ENCODE data around the gene PDSS2. TPM values are rescaled to one million over a fixed set of nuclear protein-coding genes. Genes with fewer than 3 reads are reported as not detected.

Gene PDSS2
- total RNA-seq, 4 donors from 2014 or later: 2.3 to 16.9 (median 10.7) TPM

DNA sequence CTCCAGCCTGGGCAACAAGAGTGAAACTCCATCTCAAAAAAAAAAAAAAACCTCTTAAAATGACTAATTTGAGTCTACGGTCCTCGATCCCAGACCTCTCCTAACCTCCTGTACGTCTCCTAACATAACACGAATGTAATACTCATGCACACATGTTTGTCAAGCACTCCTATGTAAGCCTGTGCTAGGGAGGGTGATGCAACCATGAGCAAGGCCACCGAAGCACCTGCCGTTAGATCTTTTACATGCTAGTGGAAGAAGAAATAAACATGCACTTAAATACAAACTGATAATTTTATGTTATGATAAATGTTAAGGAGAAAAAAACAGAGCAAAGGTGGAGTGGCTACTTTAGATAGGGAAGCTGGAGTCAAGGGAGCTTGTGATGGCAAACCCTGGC is 271.7 kb downstream of the PDSS2 start:
- intact Hi-C loops (cut with DNase I; ENCODE audit: low total_unique reads): no loop called here
- no peak for DNase-seq
- Histone ChIP-seq H3K4me1 (no peaks in the 10 kb centered on the region), H3K4me3 (no peak overlapping the region), H3K9me3 (no peaks in the 10 kb centered on the region), H3K27ac (no peak overlapping the region), H3K36me3 (no peaks in the 10 kb centered on the region), H3K27me3 (no peaks in the 10 kb centered on the region)
- TF ChIP-seq, protein P1, sequence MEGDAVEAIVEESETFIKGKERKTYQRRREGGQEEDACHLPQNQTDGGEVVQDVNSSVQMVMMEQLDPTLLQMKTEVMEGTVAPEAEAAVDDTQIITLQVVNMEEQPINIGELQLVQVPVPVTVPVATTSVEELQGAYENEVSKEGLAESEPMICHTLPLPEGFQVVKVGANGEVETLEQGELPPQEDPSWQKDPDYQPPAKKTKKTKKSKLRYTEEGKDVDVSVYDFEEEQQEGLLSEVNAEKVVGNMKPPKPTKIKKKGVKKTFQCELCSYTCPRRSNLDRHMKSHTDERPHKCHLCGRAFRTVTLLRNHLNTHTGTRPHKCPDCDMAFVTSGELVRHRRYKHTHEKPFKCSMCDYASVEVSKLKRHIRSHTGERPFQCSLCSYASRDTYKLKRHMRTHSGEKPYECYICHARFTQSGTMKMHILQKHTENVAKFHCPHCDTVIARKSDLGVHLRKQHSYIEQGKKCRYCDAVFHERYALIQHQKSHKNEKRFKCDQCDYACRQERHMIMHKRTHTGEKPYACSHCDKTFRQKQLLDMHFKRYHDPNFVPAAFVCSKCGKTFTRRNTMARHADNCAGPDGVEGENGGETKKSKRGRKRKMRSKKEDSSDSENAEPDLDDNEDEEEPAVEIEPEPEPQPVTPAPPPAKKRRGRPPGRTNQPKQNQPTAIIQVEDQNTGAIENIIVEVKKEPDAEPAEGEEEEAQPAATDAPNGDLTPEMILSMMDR (IDR thresholded peaks at IDR 0.05): no peak
- TF ChIP-seq POLR2A (IDR thresholded peaks at IDR 0.05): no peak

DNA sequence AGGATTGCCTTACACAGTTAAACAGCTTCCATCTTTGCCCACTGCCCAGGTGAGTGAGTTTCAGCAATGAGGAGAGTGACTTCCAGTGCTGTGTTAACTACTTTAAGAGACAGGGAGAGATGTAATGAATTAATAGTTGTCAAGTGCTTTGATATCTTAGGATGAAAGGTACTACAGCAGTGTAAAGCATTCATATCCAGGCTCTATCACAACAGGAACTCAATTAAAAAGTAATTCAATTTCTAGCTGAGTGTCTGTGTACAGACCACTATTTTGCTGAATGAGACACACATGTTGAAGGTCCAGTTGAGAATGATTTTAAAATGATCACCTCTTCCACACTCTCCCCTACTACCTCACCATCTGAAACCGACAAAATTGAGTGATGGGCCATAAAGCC is 273.3 kb downstream of the PDSS2 start:
- no peak for TF ChIP-seq POLR2A (IDR thresholded peaks at IDR 0.05)
- TF ChIP-seq, protein P1 (IDR thresholded peaks at IDR 0.05): no peak
- Histone ChIP-seq H3K4me1 (no peaks in the 10 kb centered on the region), H3K36me3 (no peaks in the 10 kb centered on the region), H3K27ac (no peak overlapping the region), H3K4me3 (no peak overlapping the region), H3K27me3 (no peaks in the 10 kb centered on the region), H3K9me3 (no peaks in the 10 kb centered on the region)
- DNase-seq: no peak
- intact Hi-C loops (cut with DNase I; ENCODE audit: low total_unique reads): no loop called here

GRCh38 chr6:107185391-107185970 is 273.9 kb downstream of the PDSS2 start:
- H3K36me3 ChIP-seq: no peaks in the 10 kb centered on the region
- TF ChIP-seq, protein P1 (IDR thresholded peaks at IDR 0.05): no peak
- no peak for TF ChIP-seq POLR2A (IDR thresholded peaks at IDR 0.05)
- no peak overlapping the region for H3K4me3 ChIP-seq
- H3K4me1 ChIP-seq: no peaks in the 10 kb centered on the region
- no peaks in the 10 kb centered on the region for H3K27me3 ChIP-seq
- intact Hi-C loops (cut with DNase I; ENCODE audit: low total_unique reads): no loop called here
- no peaks in the 10 kb centered on the region for H3K9me3 ChIP-seq
- H3K27ac ChIP-seq: no peak overlapping the region
- DNase-seq: no peak

DNA sequence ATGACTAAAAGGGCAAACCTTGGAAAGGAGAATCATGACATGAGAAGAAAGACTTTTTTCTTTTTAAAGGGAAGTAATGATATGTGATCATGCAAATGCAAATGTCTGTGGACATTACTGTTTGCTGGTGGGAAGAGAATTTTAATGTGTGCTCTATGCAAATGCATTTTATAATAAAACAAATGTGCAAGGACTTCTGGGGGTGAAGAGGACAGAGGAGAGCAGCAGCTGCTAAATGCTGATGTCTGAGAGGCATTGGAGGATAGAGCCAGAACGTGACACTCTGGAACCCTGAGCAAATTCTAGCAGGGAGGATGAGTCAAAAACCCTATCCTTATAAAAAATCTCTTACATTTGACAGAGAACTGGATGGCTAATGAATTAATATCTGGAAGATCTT is 274.9 kb downstream of the PDSS2 start:
- no peaks in the 10 kb centered on the region for H3K36me3 ChIP-seq
- intact Hi-C loops (cut with DNase I; ENCODE audit: low total_unique reads): no loop called here
- no peaks in the 10 kb centered on the region for H3K27me3 ChIP-seq
- no peak for DNase-seq
- H3K9me3 ChIP-seq: no peaks in the 10 kb centered on the region
- no peak overlapping the region for H3K4me3 ChIP-seq
- H3K4me1 ChIP-seq: no peaks in the 10 kb centered on the region
- no peak overlapping the region for H3K27ac ChIP-seq
- no peak for TF ChIP-seq POLR2A (IDR thresholded peaks at IDR 0.05)

GRCh38 chr6:107180099-107180498 is 279.3 kb downstream of the PDSS2 start:
- H3K9me3 ChIP-seq: no peaks in the 10 kb centered on the region
- intact Hi-C loops (cut with DNase I; ENCODE audit: low total_unique reads): no loop called here
- H3K4me3 ChIP-seq: no peak overlapping the region
- no peaks in the 10 kb centered on the region for H3K36me3 ChIP-seq
- H3K27ac ChIP-seq: no peak overlapping the region
- TF ChIP-seq, protein P1 (IDR thresholded peaks at IDR 0.05): no peak
- no peak for TF ChIP-seq POLR2A (IDR thresholded peaks at IDR 0.05)
- H3K27me3 ChIP-seq: no peaks in the 10 kb centered on the region
- no peak for DNase-seq
- no peaks in the 10 kb centered on the region for H3K4me1 ChIP-seq

- no peaks in the 10 kb centered on the region for H3K4me1 ChIP-seq
- no peak overlapping the region for H3K4me3 ChIP-seq
- no peaks in the 10 kb centered on the region for H3K9me3 ChIP-seq
- DNase-seq: no peak
- TF ChIP-seq POLR2A (IDR thresholded peaks at IDR 0.05): no peak
- TF ChIP-seq, protein P1 (IDR thresholded peaks at IDR 0.05): no peak
- no peaks in the 10 kb centered on the region for H3K36me3 ChIP-seq
- intact Hi-C loops (cut with DNase I; ENCODE audit: low total_unique reads): no loop called here
- no peaks in the 10 kb centered on the region for H3K27me3 ChIP-seq
- H3K27ac ChIP-seq: no peak overlapping the region
These were observed 280.4 kb downstream of the PDSS2 start for GRCh38 chr6:107179004-107179403.
